Activated CD8-positive, alpha-beta memory T cell treated with anti-CD3 and anti-CD28 coated beads, Interleukin-2, amount 50 U/mL, for 24 hours (primary cell): ENCODE data around the gene FADS6.

Experiments
- DNase-seq: peaks from one replicate; pipeline ENCODE4 v3.0.0-alpha.2; 2020; ENCODE audit errors: extremely low read depth

The FADS6 gene

DNA sequence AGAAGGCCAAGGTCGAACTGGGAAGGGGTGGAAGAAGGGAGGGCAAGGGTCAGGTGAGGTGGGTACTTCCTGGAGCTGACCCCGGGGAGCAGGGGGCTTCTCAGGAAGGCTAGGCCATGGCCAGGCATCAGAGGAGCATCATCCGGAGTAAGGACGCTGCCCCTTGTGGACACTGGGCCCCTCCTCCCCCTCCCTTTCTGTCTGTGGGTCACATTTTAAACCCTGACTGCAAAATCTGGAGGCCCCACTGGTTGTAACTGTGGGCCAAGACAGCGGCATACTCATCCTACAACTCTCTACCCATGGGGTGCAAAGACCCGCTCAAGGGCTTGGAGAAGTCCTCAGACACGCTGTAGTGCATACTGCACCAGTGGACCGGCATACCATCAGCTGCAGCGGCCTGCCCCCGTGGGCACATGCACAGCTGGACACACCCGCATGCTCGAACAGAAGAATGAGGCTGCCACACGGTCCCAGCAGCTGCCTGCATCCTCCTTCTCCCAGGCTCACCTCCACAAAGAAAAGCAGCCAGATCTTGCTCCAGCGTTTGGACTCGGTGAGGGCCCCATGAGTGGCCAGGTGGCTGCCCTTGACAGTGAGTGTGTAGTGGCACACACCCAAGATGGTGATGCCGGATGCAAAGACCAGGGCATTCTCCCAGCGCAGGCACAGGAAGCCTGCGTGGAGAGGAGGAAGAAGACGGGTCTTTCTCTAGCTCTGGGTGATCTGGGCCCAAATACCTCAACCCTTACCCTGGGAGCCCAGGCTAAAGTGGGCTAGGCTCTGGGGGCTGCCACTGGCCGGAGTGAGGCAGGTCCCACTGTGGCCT is 1.2 kb downstream of the FADS6 start:
- no peak for DNase-seq

DNA sequence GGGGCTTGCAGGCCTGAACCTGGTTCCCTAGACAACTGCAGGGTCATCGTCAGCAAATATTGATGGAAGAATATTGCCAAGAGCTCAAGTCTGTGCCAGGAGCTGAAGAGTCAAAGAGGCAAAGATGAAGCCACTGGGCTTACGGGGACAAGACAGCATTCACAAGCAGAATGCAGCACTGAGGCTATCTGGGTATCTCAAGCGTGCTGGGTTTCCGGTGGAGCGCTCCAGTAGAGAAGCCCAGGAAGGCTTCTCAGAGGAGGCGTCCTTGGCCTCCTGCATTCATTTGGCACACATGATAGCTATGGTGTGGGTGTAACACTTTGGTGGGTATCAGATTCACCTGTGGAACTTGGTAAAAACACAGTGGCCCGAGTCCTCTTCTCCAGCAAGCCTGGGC is 2.9 kb downstream of the FADS6 start:
- no peak for DNase-seq

DNA sequence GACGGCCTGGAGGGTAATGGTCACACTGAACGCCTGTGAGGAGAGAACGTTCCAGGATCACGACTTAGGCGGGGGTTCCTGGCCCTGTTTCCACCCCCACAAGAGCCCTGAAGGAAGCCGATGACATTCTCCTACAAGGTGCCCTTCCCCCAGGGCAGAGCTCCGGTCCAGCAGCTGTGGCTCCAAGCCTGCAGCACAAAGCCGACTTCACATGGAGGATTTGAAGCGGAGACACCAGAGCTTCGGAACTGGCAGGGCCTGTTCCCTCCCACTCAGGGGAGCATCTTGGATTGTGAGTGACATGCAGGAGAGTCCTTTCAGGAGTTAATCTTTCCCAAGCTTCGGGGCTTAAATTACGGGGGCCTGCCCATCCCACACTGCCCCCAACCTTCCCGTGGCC is 5.0 kb downstream of the FADS6 start:
- DNase-seq: no peak

DNA sequence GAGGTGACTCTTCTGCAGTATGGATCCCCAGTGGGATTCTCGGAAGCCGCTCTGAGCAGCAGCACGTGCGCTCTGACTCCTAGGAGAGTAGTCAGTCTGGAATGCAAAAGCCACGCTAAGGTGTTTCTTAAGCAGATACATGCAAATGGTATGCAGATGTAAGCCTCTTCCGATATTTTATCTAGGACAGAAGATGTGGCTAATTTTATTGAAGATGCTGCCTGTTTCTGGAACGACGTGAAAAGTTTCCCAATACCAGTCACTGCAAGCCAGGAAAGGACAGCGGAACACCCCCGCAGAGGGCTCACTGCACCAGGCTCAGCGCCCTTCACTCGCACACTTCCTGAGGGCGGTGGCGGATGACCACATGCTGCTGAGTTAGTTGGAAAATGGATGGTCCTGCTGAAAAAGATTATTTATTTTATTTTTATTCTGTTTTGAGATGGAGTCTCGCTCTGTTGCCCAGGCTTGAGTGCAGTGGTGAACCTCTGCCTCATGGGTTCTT is 10.1 kb downstream of the FADS6 start:
- DNase-seq: no peak

DNA sequence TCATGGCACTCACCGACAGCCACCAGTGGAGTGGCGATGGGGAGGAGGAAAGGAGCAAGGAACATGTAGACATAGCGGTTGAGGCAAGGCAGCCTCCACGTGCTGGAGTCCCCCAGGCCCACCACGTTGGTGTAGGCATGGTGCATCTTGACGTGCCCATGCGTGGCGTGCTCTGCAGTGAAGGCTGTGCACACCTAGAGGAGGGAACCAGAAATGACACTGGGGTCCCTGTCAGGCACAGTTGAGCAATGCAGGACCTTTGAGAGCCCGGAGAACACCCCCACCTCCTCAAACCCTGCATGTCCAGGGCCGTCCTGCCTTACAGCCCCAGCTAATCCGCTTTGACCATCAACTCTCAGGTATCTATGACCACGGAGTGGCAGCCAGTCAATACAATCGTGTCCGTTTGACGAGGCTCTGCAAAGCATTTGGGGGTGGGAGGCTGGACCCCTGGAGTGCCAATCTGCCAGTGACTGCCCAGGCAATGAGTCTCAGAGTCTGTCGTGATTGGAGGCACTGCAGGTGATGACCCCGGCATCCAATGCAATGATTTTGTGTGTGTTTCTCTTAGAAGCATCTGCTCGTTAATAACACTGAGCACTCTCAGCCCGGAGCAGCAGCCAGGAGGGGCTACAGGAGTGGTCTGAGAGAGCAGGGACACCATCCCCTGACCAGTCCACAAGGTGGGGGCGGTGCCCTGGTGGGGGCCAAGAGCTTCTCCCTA is 10.8 kb downstream of the FADS6 start:
- no peak for DNase-seq

DNA sequence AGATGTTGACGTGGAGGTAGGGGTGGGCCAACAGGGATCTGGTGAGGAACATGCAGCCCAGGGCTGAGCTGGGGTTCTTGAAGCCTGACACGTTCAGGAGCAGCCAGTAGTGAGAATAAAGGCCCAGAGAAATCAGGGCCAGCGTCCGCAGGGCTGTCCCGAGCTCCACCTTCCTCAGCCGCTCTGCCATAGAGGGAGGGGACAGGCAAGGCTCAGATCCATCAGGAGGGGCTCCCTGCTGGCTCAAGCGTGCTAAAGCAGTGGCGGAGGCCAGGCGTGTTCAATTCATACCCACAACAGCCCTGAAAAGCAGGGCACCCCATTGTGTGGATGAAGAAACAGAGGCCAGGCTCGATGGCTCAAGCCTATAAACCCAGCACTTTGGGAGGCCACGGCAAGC is 12.4 kb downstream of the FADS6 start:
- no peak for DNase-seq

DNA sequence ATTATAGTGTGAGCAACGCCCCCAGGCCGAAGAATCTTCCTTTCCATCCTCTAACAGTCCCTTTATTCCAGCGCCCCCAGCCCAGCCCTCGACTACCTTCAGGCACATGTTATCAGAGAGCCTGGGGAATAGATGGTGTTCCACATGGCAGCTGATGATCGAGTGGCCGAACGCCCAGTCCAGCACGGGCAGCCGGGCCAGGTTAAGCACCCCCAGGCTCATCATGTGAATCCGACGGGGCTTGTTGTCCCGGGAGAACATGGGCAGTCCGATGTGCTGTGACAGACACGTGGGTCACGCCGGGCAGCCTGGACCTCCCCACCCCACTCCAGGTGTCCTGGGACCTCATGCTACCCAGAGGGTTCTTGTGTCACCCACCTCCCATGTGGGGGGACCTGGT is 14.1 kb downstream of the FADS6 start:
- no peak for DNase-seq

DNA sequence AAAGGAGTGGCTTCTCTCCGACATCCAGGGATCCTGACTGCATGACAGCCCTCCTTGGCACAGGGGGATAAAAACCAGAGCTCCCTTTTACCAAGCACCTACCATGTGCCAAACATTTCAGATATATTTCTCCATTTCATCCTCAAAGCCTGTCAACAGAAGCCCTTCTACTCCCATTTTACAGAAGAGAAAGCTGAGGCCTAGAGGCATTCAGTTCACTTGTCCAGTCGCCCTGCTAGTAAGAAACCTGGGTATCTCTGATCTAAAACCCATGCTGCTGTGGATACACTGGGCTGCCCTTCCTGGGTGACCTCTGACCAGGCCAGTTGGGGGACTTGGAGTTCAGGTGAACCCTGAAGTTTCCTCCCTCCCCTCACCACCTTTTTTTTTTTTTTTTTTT is 14.8 kb downstream of the FADS6 start:
- no peak for DNase-seq

DNA sequence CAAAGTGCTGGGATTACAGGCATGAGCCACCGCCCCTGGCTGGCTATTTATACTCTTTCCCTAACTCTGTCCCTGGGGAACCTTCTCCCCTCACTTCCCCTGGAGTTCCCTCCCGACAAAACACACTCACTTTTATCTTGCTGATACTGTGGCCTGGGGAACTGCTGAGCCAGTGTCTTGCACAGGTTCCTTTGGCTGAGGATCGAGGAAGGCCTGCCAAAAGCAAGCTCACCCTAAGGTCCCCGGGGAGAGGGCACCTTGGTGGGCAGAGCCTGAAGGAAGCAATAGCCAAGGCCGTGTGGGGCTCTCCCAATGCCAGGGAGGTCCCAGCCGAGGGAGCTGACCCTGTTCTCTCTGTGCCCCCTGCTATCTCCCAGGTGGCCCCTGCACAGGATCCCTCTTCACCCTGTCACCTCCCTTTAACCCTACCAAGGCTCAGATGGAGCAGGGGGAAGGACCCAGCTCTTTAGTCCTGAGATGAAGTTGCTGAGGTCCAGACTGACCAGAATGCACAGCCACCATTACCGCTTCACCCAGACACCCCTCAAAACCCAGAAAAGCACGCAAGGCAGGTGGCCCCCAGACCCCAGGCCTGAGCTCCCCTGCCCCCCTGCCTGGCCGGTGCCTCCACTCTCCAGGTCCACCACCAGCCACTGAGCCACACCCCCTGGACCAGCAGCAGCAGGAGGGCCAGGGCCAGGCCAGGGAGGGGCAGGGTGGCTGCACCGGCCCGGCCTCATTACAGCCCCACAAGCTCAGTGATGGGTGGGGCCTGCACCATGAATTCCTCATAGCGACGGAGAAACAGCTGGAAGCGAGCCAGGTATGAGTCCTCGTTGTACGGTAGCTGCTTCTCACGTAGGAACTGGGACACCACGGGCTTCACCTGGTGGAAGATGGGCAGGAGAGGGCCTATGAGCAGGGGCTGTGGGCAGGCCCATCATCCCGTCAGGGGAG is 15.6 kb downstream of the FADS6 start:
- DNase-seq: no peak

DNA sequence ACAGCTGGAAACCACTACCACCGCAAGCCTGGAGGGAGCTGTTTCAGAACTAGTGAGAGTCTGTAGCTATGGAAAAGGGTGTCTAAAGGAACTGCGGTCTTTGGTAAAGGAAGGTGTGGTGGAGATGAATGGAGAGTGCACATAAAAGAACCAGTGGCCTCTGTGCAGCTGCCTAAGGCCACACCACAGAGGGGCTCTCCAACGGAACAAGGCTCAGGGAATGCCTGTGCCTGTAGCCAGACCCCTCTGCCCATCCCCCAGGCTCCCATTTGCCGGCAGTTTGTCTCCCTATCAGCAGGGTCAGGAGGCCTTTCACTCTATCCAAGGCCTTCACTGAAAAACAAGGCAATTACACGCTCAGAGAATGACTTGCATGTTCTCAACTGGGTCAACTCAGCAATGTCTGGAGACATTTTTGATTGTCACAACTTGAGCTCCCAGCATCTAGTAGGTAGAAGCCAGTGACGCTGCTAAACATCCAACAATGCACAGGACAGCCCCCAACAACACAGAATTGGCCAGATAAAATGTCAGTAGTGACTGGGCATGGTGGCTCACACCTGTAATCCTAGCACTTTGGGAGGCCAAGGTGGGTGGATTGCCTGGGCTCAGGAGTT is 17.3 kb downstream of the FADS6 start:
- no peak for DNase-seq

DNA sequence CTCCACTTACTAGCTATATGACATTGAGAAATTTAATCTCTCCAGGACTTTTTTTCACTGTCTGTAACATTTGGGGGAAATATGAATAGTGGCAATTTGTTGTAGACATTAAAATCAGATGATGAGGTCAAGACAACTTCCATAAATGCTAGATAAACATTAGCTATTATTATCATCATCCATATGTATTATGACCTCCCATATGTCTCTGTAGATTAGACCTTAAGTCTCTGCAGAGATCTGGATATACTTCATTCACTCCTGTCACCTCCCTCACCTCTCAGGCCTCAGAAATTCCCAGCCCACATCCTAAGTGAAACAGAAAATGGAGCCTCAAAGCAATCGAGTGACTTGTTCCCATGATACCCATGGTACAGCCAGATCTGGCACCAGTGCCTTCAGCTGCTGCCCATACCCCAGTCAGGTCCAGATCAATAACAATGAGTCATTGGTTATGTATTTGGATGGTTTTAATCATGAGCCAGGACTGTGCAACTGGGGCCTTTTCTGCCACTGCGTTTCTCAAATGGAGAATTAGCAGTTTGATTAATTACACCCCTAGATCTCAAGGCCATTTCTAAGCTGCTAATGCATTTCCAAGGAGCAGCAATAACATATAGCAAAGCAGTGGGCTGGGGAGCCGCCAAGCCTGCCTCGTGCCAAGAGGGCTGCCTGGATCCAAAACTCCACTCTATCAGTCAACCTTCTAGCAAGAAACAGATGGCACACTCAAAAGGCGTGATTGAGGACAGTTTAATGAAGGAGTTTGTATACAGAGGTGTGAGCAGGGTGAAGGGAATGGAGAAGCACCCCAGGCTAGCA is 18.1 kb downstream of the FADS6 start:
- DNase-seq: no peak

DNA sequence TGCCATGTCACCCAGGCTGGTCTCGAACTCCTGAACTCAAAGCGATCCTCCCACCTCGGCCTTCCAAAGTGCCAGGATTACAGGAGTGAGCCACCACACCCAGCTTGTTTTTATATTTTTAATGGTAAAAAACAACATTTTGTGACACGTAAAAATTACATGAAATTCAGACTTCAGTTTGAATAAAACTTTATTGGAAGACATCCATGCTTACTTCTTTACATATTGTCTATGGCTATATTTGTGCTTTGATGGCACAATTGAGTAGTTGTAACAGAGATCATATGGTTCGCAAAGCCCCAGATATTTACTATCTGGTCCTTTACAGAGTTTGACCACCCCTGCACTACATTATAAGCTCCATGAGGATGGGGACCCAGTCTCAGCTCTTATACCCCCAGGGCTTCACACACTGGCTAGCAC is 18.8 kb downstream of the FADS6 start:
- DNase-seq: no peak

DNA sequence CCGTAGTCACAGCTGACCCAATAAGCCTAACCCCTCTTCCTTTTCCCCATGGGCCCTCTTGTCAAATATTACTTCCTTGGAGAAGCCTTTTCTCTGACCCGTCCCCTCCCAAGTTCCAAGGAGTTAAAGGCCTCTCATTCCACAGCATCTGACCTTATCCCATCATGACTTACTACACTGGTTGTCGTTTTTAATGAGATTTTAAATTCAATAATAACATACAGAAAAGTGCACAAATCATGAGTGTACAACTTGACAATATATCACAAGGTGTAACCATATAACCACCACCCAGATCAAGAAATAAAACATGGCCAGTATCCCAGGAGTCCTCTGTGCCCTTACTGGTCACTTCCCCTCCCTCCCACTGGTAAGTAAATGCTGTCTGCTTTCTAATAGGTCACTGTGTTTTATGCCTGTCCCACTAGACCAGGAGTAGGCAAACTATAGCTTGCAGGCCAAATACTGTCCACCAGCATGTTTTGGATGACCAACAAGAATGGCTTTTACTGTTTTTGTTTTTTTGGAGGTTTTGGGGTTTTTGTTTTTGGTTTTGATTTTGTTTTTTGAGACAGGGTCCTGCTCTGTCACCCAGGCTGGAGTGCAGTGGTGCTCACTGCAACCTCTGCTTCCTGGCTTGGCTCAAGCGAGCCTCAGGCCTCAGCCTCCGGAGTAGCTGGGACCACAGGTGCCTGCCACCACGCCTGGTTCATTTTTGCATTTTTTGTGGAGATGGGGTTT is 19.4 kb downstream of the FADS6 start:
- DNase-seq: no peak

DNA sequence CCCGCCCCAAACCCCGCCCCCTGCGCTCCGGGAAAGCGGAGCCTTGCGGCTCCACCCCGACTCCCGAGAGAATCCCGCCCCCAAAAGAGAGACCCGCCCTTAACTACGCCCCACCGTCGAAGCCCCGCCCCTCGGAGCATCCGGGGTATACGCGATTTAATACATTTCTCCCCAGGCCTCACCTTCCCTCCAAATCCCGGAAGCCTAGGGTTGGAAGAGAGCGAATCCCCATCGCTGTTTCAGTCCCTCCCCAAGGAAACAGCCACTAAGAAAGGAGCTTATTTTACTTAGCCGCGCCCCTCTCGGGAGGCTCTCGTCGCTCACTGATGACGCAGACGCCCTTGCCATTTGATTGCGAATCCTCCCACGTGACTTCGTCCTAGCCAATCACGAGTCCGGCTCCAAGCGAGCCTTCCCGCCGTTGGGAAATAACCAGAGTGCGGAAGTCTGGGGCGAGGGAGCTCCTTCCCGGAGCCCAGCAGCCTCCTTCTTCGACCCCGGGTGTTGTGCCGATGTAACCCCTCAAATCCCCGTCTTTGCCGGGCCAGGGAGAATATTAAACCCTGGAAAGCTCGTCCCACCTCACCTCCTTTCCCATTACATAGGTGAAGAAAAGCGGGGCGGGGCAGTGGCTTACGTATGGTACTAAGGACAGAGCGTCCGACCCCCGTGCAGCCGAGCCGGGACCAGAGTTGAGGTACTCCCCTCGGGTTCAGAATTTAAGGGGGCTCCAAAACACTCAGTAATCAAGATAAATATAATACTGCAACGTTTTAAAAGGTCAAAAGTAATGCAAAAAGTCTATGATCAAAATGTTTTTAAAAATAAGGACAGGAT is 20.2 kb downstream of the FADS6 start:
- peak; percentile 98 for DNase-seq

DNA sequence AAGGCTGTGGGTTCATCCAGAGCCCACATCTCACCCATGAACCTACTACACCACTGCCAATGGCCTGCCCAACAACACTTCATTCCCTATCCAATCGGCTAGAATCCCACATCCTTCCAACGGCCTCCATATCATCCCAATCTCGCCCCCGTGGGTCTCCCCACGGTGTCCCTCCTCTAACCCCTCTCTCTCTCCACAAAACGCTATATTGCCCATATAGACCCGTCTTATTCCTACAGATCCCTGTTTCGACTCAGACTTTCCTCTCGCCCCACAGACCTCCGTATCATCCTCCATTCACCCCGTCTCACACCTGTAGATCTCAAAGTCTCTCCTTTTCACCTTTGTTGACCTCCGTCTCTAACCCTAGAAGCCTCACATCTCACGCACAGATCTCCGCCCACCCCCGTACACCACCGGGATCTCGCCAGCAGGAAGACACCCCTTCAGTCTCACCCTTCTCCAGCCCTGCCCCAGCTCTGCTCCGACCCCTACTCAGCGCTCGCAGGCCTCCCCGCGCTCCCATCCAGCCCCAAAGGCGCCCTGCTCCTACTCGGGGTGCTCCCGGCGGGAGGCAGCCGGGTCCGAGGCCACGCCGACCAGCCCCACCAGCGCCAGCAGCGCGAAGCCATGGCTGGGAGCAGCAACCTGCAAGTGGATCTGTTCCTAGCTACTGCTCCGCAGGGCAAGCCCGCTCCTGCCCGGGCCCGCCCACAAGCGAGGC is 21.0 kb downstream of the FADS6 start, which contains the start of gene FDXR:
Gene FDXR (minus strand): TSS at position 682 of the 724 bp plus-strand sequence. CDS start 50 bp downstream, at position 632.
- DNase-seq: no peak

DNA sequence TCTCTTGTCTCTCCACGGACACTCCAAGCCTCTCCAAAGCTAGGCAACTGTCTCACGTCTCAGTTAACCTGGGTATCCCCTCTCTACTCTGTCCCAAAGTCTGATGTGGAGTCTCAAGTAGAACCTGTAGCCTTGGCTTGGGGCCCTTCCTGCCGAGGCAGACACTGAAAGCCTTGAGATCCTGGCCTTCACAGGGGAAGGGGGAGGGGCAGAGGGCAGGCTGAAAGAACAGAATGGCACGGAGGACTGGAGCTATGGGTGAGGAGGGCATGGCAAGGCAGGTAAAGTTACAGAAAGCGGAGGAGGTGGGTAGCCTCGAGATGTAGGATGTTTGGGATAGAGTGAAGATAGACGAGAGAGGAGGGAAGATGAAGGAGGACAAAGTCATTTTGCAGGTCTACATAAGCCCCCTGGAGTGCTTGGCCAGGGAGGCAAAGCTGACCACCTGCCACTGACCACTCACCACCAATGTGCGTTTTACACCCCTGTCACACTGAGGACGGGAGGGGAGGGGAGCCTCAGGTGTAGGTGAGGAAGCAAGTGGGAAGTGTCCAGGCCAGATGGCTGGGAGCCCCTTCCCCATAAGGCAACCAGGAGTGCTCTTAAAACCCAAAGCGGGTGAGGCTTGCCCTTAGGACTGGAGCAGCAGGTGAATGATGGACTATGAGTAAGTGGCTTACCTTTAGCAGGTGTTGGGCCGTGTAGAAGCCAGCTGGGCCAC is 21.9 kb downstream of the FADS6 start:
- DNase-seq: no peak

DNA sequence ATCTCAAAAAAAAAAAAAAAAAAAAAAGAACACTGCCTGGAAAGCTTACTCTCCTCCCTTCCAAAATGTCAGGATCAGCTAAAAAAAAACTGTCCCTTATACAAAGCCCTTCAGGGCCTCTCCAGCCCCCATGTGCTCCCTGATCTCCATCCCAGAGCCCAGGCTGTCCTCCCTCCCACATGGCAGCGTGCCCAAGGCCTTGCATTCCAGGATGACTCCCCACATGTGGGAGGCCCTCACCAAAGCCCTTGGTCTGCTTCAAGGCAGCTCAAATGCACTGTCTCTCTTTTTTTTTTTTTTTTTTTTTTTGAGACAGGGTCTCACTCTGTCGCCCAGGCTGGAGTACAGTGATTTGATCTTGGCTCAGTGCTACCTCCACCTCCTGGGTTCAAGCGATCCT is 22.9 kb downstream of the FADS6 start:
- no peak for DNase-seq
